Stomach smooth muscle (tissue), 2 donors: Measurements from ENCODE around the gene CLCF1.

Experiments used
- H3K27ac ChIP-seq: one replicate; pipeline ENCODE4 v1.7.0; 2013; ENCODE audit warnings: mild to moderate bottlenecking, low read length, inconsistent platforms
- H3K27me3 ChIP-seq, 2 donors: one replicate each; pipeline ENCODE4 v1.7.0; 2013; ENCODE audit warnings: low read length in 2 of 2; ENCODE audit not compliant: insufficient read depth in 2 of 2, control insufficient read depth in 1 of 2
- H3K36me3 ChIP-seq, 2 donors: one replicate each; pipeline ENCODE4 v1.7.0; 2013; ENCODE audit warnings: low read length in 2 of 2; ENCODE audit not compliant: control insufficient read depth in 2 of 2, insufficient read depth in 2 of 2
- H3K4me1 ChIP-seq: one replicate; pipeline ENCODE4 v1.7.0; 2013; ENCODE audit warnings: low read length; ENCODE audit not compliant: control insufficient read depth, insufficient read depth
- H3K4me3 ChIP-seq, 2 donors: one replicate each; pipeline ENCODE4 v1.7.0; 2013; ENCODE audit warnings: low read length in 2 of 2
- H3K9ac ChIP-seq, 2 donors: one replicate each; pipeline ENCODE4 v1.7.0; 2013; ENCODE audit warnings: low read length in 2 of 2, mild to moderate bottlenecking in 1 of 2
- H3K9me3 ChIP-seq, 2 donors: one replicate each; pipeline ENCODE4 v1.7.0; 2013; ENCODE audit warnings: low read length in 2 of 2; ENCODE audit not compliant: control insufficient read depth in 2 of 2
- donor health status: healthy.
- donor health status: Pancreatic carcinoma.

Gene CLCF1

GRCh38 chr11:67372993-67373647, at the start of gene CLCF1:
Gene CLCF1 (minus strand): TSS chr11:67373598. CDS start chr11:67373539, 59 bp downstream.
- no peaks in the 10 kb centered on the region for H3K36me3 ChIP-seq
- H3K9ac ChIP-seq: peak within 1 kb of the TSS; percentile 69 to 92
- H3K27ac ChIP-seq: peak within 1 kb of the TSS; percentile 89
- H3K4me1 ChIP-seq: peaks cover 56% of the 10 kb centered on the region
- no peaks in the 10 kb centered on the region for H3K27me3 ChIP-seq
- H3K4me3 ChIP-seq: peak within 1 kb of the TSS; percentile 63 to 76
- H3K9me3 ChIP-seq: no peaks in the 10 kb centered on the region

- no peak overlapping the region for H3K9ac ChIP-seq
- no peak overlapping the region for H3K4me3 ChIP-seq
- H3K9me3 ChIP-seq: no peaks in the 10 kb centered on the region
- no peaks in the 10 kb centered on the region for H3K36me3 ChIP-seq
- H3K4me1 ChIP-seq: peaks cover 24% of the 10 kb centered on the region
- no peak overlapping the region for H3K27ac ChIP-seq
- H3K27me3 ChIP-seq: no peaks in the 10 kb centered on the region
These were observed 49.5 kb upstream of the CLCF1 start for GRCh38 chr11:67422891-67423290.

GRCh38 chr11:67421430-67422031, 48.1 kb upstream of the CLCF1 start:
- Histone ChIP-seq H3K9ac (no peak overlapping the region), H3K4me1 (peaks cover 22% of the 10 kb centered on the region), H3K36me3 (no peaks in the 10 kb centered on the region), H3K27ac (no peak overlapping the region), H3K4me3 (peak overlapping the region; percentile 8 to 80), H3K27me3 (no peaks in the 10 kb centered on the region), H3K9me3 (no peaks in the 10 kb centered on the region)

GRCh38 chr11:67420646-67421429, 47.4 kb upstream of the CLCF1 start:
- Histone ChIP-seq H3K36me3 (no peaks in the 10 kb centered on the region), H3K9ac (peak overlapping the region; percentile 71 to 72)

GRCh38 chr11:67420147-67420645, 46.8 kb upstream of the CLCF1 start:
- Histone ChIP-seq H3K4me3 (peak overlapping the region; percentile 51 to 80), H3K27me3 (no peaks in the 10 kb centered on the region), H3K4me1 (peaks cover 30% of the 10 kb centered on the region), H3K27ac (peak overlapping the region; percentile 74), H3K9ac (peak overlapping the region; percentile 71 to 72), H3K9me3 (no peaks in the 10 kb centered on the region), H3K36me3 (no peaks in the 10 kb centered on the region)

More at GRCh38 chr11:67420646-67421429, 47.4 kb upstream of the CLCF1 start:
- peak overlapping the region; percentile 51 to 80 for H3K4me3 ChIP-seq
- H3K27ac ChIP-seq: peak overlapping the region; percentile 74
- no peaks in the 10 kb centered on the region for H3K27me3 ChIP-seq
- H3K9me3 ChIP-seq: no peaks in the 10 kb centered on the region
- H3K4me1 ChIP-seq: peaks cover 29% of the 10 kb centered on the region

- Histone ChIP-seq H3K9me3 (no peaks in the 10 kb centered on the region), H3K27ac (peak overlapping the region; percentile 74), H3K9ac (peak overlapping the region; percentile 5 to 72), H3K4me1 (peaks cover 30% of the 10 kb centered on the region), H3K36me3 (no peaks in the 10 kb centered on the region), H3K4me3 (no peak overlapping the region), H3K27me3 (peaks cover 0 to 2% of the 10 kb centered on the region in 2 donors)
These were observed 46.1 kb upstream of the CLCF1 start for GRCh38 chr11:67419325-67420049.

- Histone ChIP-seq H3K9me3 (no peaks in the 10 kb centered on the region), H3K9ac (no peak overlapping the region), H3K27me3 (peaks cover 0 to 2% of the 10 kb centered on the region in 2 donors), H3K4me1 (peaks cover 30% of the 10 kb centered on the region), H3K4me3 (no peak overlapping the region), H3K36me3 (no peaks in the 10 kb centered on the region), H3K27ac (no peak overlapping the region)
These were observed 45.3 kb upstream of the CLCF1 start for GRCh38 chr11:67418476-67419281.

- Histone ChIP-seq H3K36me3 (no peaks in the 10 kb centered on the region), H3K4me1 (peaks cover 30% of the 10 kb centered on the region), H3K9ac (no peak overlapping the region), H3K9me3 (no peaks in the 10 kb centered on the region), H3K27me3 (peaks cover 2% of the 10 kb centered on the region in 2 donors), H3K4me3 (no peak overlapping the region), H3K27ac (no peak overlapping the region)
These were observed 44.0 kb upstream of the CLCF1 start for GRCh38 chr11:67417425-67417824.

GRCh38 chr11:67416416-67417335, 43.3 kb upstream of the CLCF1 start:
- Histone ChIP-seq H3K9ac (no peak overlapping the region), H3K9me3 (no peaks in the 10 kb centered on the region), H3K36me3 (no peaks in the 10 kb centered on the region), H3K27me3 (peaks cover 2% of the 10 kb centered on the region in 2 donors), H3K4me1 (peaks cover 30% of the 10 kb centered on the region), H3K27ac (no peak overlapping the region), H3K4me3 (no peak overlapping the region)
